ENCODE measurements around the gene HRK. TPM values are rescaled to one million over a fixed set of nuclear protein-coding genes. Genes with fewer than 3 reads are reported as not detected.

The HRK gene
- total RNA-seq, 1 experiment from 2014 or later = 0.33 TPM

DNA sequence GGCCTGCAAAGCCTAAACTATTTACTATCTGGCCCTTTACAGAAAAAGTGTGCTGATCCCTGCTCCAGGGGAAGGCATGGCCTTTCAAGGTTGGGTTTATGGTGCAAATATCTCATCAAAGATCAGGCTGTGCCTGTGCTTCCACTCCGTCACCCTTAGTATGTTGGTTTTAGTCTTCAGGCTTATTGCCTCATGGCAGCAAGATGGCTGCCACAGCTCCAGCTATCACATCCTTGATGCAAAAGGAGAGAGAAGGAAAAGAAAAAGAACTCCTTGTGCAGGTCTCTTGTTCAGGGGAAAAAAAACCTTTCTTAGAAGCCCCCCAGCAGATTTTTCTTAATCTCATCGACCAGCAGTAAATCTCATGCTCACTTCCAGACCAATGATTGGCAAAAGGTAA is 9.1 kb upstream of the HRK start:
- no peak overlapping the region for H3K4me3 ChIP-seq (ENCODE audit: low read length)
- CTCF ChIA-PET = no interaction called here
- BruUV-seq (replicated peaks) = no TSS peak
- H3K4me2 ChIP-seq (ENCODE audit: low read length) = no peak overlapping the region
- no peak overlapping the region for H3K9ac ChIP-seq (ENCODE audit: low read length)
- H3K79me2 ChIP-seq (ENCODE audit: low read length) = no peaks in the 10 kb centered on the region
- no peaks in the 10 kb centered on the region for H3F3A ChIP-seq (ENCODE audit: low read length, unreplicated experiment)
- DNase-seq = no peak
- TF ChIP-seq EZH2phosphoT487 (IDR thresholded peaks at IDR 0.05; ENCODE audit: borderline replicate concordance, low read length) = no peak
- no peak for TF ChIP-seq CTCF (conservative IDR thresholded peaks at IDR 0.05; ENCODE audit: low read depth, low read length)
- TF ChIP-seq EZH2 (IDR thresholded peaks at IDR 0.05; ENCODE audit: low read length, unreplicated experiment) = no peak
- no peak for ATAC-seq
- no peaks in the 10 kb centered on the region for H4K20me1 ChIP-seq (ENCODE audit: low read length)
- no peak overlapping the region for H2AFZ ChIP-seq (ENCODE audit: low read length)
- H3K9me2 ChIP-seq (replicated peaks; ENCODE audit: low read length) = no peaks in the 10 kb centered on the region
- no peaks in the 10 kb centered on the region for H3K9me3 ChIP-seq (ENCODE audit: low read length)
- H3K36me3 ChIP-seq (ENCODE audit: low read depth, low read length) = no peaks in the 10 kb centered on the region
- H3K27ac ChIP-seq (ENCODE audit: low read length) = no peak overlapping the region
- no peaks in the 10 kb centered on the region for H3K27me3 ChIP-seq (ENCODE audit: low read length)
- no peaks in the 10 kb centered on the region for H3K4me1 ChIP-seq (ENCODE audit: insufficient read depth, low read length)
- intact Hi-C loops (cut with micrococcal nuclease) = no loop called here
- POLR2A ChIA-PET (ENCODE audit: unreplicated experiment) = interaction anchor here (0.5 kb wide), 1 partner anchor 288 kb away, joined by 3 read pairs; no protein-coding TSS in a partner anchor

DNA sequence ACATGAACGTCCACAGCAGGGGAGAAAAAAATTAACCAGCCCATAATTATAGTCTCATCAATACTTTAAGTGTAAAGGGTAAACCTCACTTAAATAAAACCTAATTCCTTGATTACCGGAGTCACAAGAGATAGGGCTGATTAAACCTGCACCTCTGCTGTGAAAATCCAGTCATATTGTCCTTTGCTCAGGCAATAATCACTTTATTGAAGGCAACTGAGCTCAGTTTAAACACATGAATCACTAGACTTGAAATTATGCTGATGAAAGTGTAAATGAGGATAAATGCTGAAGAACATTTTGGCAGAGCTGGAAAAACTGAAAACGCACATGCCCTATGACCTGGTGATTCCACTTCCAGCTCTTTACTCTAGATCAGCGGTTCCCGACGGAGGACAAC is 6.7 kb upstream of the HRK start:
- no peaks in the 10 kb centered on the region for H3K79me2 ChIP-seq (ENCODE audit: low read length)
- H3K27ac ChIP-seq (ENCODE audit: low read length) = no peak overlapping the region
- H3K4me2 ChIP-seq (ENCODE audit: low read length) = no peak overlapping the region
- H3K27me3 ChIP-seq (ENCODE audit: low read length) = no peaks in the 10 kb centered on the region
- no peaks in the 10 kb centered on the region for H3F3A ChIP-seq (ENCODE audit: low read length, unreplicated experiment)
- intact Hi-C loops (cut with micrococcal nuclease) = no loop called here
- DNase-seq = no peak
- no peak for ATAC-seq
- no peak overlapping the region for H3K4me3 ChIP-seq (ENCODE audit: low read length)
- ChIA-PET CTCF (interaction anchor here (0.6 kb wide), 1 partner anchor 315 kb away, joined by 3 read pairs; no protein-coding TSS in a partner anchor), POLR2A (ENCODE audit: unreplicated experiment) (no interaction called here)
- H3K9me3 ChIP-seq (ENCODE audit: low read length) = no peaks in the 10 kb centered on the region
- no peaks in the 10 kb centered on the region for H3K36me3 ChIP-seq (ENCODE audit: low read depth, low read length)
- H2AFZ ChIP-seq (ENCODE audit: low read length) = no peak overlapping the region
- TF ChIP-seq CTCF (conservative IDR thresholded peaks at IDR 0.05; ENCODE audit: low read depth, low read length) = no peak
- H3K9ac ChIP-seq (ENCODE audit: low read length) = no peak overlapping the region
- no TSS peak for BruUV-seq (replicated peaks)
- no peaks in the 10 kb centered on the region for H4K20me1 ChIP-seq (ENCODE audit: low read length)
- no peaks in the 10 kb centered on the region for H3K9me2 ChIP-seq (replicated peaks; ENCODE audit: low read length)
- no peaks in the 10 kb centered on the region for H3K4me1 ChIP-seq (ENCODE audit: insufficient read depth, low read length)

- intact Hi-C loops (cut with micrococcal nuclease) = no loop called here
- CTCF ChIA-PET = interaction anchor here (0.6 kb wide), 1 partner anchor 314 kb away, joined by 3 read pairs; no protein-coding TSS in a partner anchor
- no peak overlapping the region for H3K4me3 ChIP-seq (ENCODE audit: low read length)
- no TSS peak for BruUV-seq (replicated peaks)
- POLR2A ChIA-PET (ENCODE audit: unreplicated experiment) = no interaction called here
- DNase-seq (no peak), ATAC-seq (no peak)
- TF ChIP-seq EZH2phosphoT487 (IDR thresholded peaks at IDR 0.05; ENCODE audit: borderline replicate concordance, low read length) = no peak
- TF ChIP-seq CTCF (conservative IDR thresholded peaks at IDR 0.05; ENCODE audit: low read depth, low read length) = no peak
- TF ChIP-seq EZH2 (IDR thresholded peaks at IDR 0.05; ENCODE audit: low read length, unreplicated experiment) = no peak
- peaks cover 3% of the 10 kb centered on the region; the same call in 1 of the 2 replicates for H3K27me3 ChIP-seq (ENCODE audit: low read length)
- H3K9me3 ChIP-seq (ENCODE audit: low read length) = no peaks in the 10 kb centered on the region
- H3K9ac ChIP-seq (ENCODE audit: low read length) = no peak overlapping the region
- no peaks in the 10 kb centered on the region for H3K79me2 ChIP-seq (ENCODE audit: low read length)
- no peaks in the 10 kb centered on the region for H3K4me1 ChIP-seq (ENCODE audit: insufficient read depth, low read length)
- no peak overlapping the region for H3K27ac ChIP-seq (ENCODE audit: low read length)
- no peak overlapping the region for H2AFZ ChIP-seq (ENCODE audit: low read length)
- no peaks in the 10 kb centered on the region for H3K9me2 ChIP-seq (replicated peaks; ENCODE audit: low read length)
- no peaks in the 10 kb centered on the region for H3F3A ChIP-seq (ENCODE audit: low read length, unreplicated experiment)
- no peak overlapping the region for H3K4me2 ChIP-seq (ENCODE audit: low read length)
- H3K36me3 ChIP-seq (ENCODE audit: low read depth, low read length) = no peaks in the 10 kb centered on the region
- H4K20me1 ChIP-seq (ENCODE audit: low read length) = no peaks in the 10 kb centered on the region
These were observed 6.0 kb upstream of the HRK start for GRCh38 chr12:116887244-116887643.

All from PC-3 (cell line).